NCI-H1930 (cell line): Measurements from ENCODE around the gene RNU6-8.
A peak's percentile ranks its signal among the peaks of the same experiment; 100 is the strongest.

Source experiments
- DNase-seq, 2 experiments: peaks; one replicate each; lab custom pipeline; 2025; lab: John Stamatoyannopoulos, UW

RNU6-8 gene

DNA sequence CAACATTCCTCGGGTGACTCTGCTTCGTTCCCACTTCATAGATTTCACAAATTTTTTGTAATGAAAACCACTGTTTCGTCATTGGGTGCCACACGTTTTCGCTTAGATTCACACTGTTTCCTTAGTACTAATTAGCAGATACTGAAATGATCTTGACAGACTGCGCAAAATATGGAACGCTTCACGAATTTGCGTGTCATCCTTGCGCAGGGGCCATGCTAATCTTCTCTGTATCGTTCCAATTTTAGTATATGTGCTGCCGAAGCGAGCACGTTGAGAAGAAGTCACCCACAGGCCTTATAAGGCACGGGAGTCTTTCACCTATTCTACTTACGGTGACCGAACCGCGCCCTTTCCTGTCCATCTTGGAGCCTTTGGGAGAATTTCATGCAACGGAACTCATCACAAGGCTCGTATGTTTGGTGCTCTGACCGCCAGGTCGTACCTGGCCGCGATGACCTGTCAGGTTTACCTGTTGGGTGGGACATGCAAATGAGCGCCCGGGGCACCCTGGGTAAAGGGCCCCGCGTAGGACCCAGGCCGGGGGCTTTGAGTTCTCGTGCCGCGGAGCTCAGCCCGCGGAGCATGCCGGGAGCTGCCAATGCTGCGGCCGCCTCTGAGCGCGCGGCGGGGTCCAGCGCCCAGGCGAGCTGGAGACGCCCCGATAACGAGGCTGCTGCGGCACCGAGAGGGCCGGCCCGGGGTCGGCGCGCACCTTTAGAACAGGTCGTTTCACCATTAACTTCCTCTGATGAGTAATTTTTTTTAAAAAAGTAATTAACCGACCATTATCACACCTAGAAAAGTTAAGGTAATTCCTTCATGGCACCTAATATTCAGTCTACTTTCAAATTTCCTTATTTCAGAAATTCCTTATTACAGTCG, at the start of gene RNU6-8:
RNU6-8 (minus strand) TSS at position 272 of the 885 bp plus-strand sequence.
- peak; percentile 83 to 91 for DNase-seq

GRCh38 chr14:32252030-32252670, 49.1 kb upstream of the RNU6-8 start:
- peak; percentile 46 to 58 for DNase-seq

DNA sequence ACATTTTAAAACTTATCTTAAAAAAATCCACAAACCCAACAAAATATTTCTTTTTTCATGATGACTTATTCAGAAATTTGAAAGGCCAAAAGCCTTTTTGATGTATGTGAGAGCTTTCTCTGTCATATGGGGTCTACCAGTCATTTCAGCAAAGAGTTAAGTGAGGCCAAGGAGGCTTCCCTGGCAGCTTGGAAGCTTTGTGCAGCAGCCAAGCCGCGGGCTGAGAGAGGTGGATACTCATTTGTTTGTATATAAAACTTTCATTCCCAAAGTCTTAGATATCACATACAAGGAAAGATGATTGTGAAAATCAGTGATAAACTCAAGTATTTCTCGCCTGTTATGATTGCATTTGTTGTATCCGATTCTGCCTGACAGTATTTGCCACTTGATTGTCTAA, 48.5 kb upstream of the RNU6-8 start:
- DNase-seq: no peak

DNA sequence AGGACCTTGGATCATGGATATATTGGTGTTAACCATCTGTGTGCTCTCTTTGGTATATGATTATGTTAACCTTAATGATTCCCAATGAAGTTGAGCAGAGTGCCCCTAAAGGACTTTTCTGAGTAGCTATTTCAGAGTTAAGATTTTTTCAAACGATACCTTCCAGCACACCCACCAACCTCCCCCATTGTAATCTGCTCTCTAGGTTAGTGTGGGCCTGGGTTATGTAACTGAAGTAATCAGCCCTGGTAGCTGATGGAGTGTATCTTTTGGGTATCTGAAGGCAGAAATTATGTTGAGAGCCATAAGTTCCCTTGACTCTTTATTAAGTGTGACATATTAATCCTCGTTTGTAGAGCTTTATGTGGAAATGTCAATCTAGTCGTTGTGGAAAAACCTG, 47.6 kb upstream of the RNU6-8 start:
- DNase-seq: no peak

GRCh38 chr14:32249780-32250179, 46.7 kb upstream of the RNU6-8 start:
- DNase-seq: no peak

DNA sequence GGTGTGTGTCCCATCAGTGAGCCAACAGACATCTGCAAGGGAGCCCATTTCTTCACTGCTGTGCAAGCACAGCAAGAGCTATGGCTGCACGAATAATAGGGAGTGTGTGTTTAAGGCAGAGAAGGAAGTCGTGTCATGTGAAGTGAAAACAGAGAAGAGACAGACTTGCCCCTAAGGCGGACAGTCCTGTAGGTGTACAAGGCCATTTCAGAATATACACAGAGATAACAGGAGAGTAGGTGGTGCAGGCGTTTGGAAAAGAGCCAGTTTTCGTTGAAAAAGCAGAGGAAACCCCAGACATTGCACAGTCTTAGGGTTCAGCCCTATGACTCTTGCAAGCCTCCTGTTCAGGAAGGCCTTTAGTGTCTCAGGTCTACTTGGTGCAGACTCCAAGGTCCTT, 46.3 kb upstream of the RNU6-8 start:
- DNase-seq: no peak

DNA sequence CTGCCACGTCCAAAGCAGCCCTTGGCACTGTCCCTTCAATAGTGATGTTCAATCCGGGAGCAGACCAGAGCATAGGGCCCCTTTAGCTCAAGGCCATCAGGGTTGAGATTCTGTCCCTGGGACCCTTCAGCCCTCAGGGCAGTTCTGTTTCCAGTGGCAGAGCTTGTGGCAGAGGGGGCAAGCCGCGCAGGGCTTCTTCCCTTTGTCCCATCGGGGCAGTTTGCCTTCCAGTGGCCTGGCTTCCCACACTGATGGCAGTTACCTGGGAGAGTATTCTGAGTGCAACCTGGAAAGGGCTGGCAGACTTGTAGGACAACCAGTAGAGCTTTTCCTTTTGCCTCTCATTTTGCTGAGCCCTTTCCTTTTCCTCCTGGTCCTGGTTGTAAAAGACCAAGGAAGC, 43.7 kb upstream of the RNU6-8 start:
- no peak for DNase-seq

- DNase-seq: no peak
Observed at GRCh38 chr14:32244404-32244803, 41.3 kb upstream of the RNU6-8 start.

GRCh38 chr14:32233260-32233659, 30.2 kb upstream of the RNU6-8 start:
- no peak for DNase-seq

- DNase-seq: no peak
Observed at GRCh38 chr14:32232481-32232880, 29.4 kb upstream of the RNU6-8 start.

DNA sequence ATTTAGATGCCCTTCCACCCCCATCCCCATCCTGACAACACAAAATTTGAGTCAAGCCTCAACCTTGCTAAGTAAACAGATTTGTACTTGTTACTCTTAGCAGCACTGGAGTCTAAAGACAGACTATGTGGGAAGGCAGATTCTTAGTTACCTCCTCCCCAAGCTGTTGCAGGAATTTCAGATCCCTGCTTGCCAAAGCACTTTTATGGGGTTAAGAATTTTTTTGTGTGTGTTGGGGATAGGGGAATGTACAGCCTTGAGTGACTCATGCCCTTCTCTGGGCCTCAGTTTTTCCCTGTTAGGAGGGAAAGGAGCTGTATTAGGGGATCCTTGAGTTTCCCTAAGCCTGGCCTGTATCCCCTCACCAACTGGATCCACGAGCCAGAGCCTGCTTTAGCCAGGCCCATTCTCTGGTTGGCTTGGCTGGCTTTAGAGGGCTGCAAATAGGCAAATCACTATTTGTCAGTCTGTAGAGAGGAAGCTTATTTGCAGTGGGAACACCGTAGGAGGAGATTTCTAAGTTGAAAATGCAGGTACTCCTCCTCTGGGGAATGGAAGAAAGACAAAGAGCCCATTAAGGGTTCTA, 27.7 kb upstream of the RNU6-8 start:
- no peak for DNase-seq

DNA sequence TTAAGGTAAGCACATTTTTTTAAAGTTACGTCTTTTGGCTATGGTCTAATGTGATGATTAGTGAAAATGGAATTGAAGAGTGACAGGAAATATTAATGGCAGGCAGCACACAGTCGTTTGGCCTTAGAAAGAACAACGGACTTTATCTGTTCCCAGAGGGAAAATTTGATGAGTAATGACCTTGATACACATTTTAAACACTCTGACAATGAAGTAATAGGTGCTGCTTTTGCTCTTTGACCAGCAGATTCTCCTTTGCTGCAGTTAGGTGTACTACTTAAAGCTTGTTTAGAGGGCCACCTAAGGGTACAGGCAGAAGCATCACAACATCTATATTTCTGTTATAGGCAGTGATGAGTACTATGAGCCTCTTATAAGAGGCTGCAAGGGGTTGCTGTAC, 27.1 kb upstream of the RNU6-8 start:
- no peak for DNase-seq

DNA sequence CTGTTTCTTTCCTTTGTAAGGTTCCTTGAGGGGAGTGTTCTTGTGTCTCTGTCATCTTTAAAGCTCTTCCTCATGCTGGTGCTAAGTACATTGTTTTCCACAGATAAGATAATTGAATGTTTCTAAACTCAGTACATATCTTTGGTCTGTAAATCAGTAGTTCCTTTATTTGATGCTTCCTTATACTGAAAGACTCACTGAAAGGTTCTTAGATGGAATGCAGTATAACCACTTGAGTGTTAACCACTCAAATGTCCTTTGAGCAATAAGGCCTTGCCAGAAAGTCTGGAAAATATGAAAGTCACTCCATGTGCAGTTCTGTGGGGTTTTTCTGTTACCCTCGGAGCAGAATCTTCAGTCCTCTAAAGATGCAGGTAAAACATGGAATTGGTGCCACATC, 23.0 kb upstream of the RNU6-8 start:
- no peak for DNase-seq

- no peak for DNase-seq
Observed at GRCh38 chr14:32225378-32225920, 22.4 kb upstream of the RNU6-8 start.

DNA sequence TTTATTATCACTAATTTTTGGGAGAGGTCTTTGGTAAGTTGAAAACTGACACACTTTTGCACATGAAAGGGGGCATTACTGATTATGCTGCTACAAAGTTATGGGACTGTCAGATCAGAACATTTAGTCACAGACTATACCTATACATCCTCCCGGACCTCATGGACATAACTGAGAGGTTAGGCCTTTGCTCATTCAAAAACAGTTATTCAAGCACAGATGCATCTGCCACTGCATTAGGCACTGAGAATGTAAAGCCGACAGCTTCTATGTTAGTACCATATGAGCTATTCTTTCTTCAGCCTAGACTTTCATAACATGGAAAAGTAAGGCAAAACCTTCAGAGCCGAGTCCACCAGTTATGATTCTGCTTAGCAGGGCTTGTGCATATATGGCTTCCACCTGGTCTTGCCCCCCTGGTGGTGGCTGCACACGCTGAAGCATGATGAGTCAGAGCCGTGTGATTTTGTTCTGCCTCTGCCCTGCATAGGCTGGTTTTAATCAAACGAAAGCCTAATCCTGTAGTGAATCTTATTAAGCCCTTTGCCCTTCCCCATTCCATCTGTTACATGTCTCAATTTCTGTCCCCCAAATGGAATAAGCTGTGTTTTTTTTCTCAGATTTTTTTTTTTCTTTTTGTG, 21.8 kb upstream of the RNU6-8 start:
- peak; percentile 17 to 44 for DNase-seq

DNA sequence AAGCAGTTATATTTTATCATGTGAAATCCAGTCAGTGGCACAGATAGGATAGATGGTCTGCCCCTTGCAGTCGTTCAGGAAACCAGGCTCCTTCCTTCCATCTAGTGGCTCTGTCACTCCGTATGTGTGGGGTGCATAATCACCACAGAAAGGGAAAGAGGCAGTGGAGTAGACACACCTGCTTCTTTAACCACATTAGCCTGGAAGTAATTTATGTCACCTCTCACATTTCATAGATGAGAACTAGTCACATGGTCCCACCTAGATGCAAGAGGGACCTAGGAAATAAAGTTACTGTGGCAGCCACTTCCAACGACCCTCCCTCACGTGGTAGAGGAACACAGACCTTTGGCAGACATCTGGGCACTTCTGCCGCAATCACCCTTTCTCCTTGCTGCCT, 14.2 kb upstream of the RNU6-8 start:
- DNase-seq: no peak

GRCh38 chr14:32212833-32213232, 9.8 kb upstream of the RNU6-8 start:
- no peak for DNase-seq

- no peak for DNase-seq
Observed at GRCh38 chr14:32211068-32211404, 8.0 kb upstream of the RNU6-8 start.

GRCh38 chr14:32209471-32209870, 6.4 kb upstream of the RNU6-8 start:
- no peak for DNase-seq

- DNase-seq: no peak
Observed at GRCh38 chr14:32208490-32208889, 5.4 kb upstream of the RNU6-8 start.

GRCh38 chr14:32206552-32206951, 3.5 kb upstream of the RNU6-8 start:
- DNase-seq: no peak

DNA sequence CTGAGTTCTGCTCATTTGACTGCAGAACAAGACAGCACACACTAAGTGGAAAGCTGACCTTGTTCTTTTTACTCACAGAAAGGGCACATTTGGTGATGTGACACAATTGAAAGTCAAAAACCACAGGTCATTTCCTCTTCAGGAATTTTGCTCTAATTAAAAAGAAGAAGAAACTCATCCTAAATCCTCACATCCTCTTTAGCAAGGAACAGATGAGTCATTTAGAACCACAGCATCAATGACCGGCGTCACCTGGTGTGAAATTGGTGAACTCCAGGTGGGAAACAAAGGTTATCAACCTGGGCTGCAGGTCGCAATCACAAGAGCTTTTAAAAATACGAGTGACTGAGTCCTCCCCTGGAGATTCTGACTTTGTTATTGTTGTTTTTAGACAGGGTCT, 2.9 kb upstream of the RNU6-8 start:
- no peak for DNase-seq

DNA sequence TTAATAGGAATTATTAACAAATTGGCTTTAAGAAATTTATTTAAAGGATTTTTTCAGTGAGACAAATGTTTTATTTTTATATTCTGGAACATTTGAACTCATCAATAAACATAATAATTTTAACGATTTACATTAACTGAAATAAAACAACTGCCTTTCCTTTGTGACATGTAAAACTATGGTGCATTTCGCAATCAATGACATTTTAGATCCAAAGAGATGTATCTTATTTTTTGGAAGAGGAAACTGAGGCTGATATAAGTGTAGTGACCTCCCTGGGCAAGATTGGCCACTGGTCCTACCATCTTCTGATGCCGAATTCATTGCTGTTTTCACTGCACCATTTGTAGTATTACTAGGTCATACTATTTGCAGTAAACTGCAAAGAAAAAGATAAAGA, 2.5 kb upstream of the RNU6-8 start:
- no peak for DNase-seq
